HCT116 (cell line): ENCODE data around the gene GREM2. TPM values are rescaled to one million over a fixed set of nuclear protein-coding genes. Genes with fewer than 3 reads are reported as not detected.

Experiments used
- ATAC-seq: fragments of 200-7000 bp; cut with Tn5 transposase; 2 replicates; pipeline ENCODE4 v1.9.1; 2020; ENCODE audit warnings: mild to moderate bottlenecking, moderate library complexity
- BruUV-seq: library from RNA; stranded (reverse); fragments of 400-500 nt; replicated peaks from 2 replicates; lab custom pipeline; 2021; lab: Mats Ljungman, UMichigan
- CTCF ChIA-PET: fragments of 300-600 bp; sonication (Branson Sonifier 250); formaldehyde crosslinking; loops from one replicate; lab custom pipeline; 2021; ENCODE audit warnings: antibody characterized with exemption; lab: Charles Lee
- POLR2A ChIA-PET: fragments of 300-600, 350-600 bp; sonication (Branson Sonifier 250); formaldehyde crosslinking; loops from one replicate; lab custom pipeline; 2021; ENCODE audit warnings: antibody characterized with exemption; lab: Charles Lee
- RAD21 ChIA-PET, 2 experiments: fragments of 300-600 bp; sonication (Branson Sonifier 250); formaldehyde crosslinking; loops; one replicate each; lab custom pipeline; 2023; ENCODE audit warnings: low total read pairs in 2 of 2; ENCODE audit not compliant: uncharacterized antibody in 2 of 2, unreplicated experiment in 2 of 2, low non-redundant PET in 1 of 2; lab: Charles Lee
- DNase-seq: peaks from one replicate; pipeline ENCODE4 v3.0.0-alpha.2; 2010; ENCODE audit warnings: low read depth, low spot score
- H2AFZ ChIP-seq: fragments of 200-600 bp; shearing (Covaris generic), sonication (generic); 2 replicates; pipeline ENCODE4 v1.6.1; 2017; ENCODE audit warnings: low read depth, mixed run types, mixed read lengths, antibody characterized with exemption, low read length; ENCODE audit not compliant: poor library complexity, severe bottlenecking
- H3K27ac ChIP-seq: 2 replicates; pipeline ENCODE4 v1.5.1; 2012; ENCODE audit warnings: low read depth, low read length
- H3K27me3 ChIP-seq: fragments of 200-600 bp; sonication (generic); 2 replicates; pipeline ENCODE4 v1.6.1; 2016; ENCODE audit warnings: mixed run types, low read length, mixed read lengths; ENCODE audit not compliant: insufficient read depth
- H3K36me3 ChIP-seq, 2 experiments: fragments of 200-500 bp in 1 of 2; fragments of 200-600 bp in 1 of 2; sonication (Bioruptor generic) in 1 of 2; sonication (generic) in 1 of 2; 2 replicates each; pipeline versions ENCODE4 v1.5.1 to v1.6.1; 2014 to 2016; ENCODE audit warnings: low read length in 2 of 2, inconsistent platforms in 1 of 2, mixed read lengths in 1 of 2, mixed run types in 1 of 2; ENCODE audit not compliant: insufficient read depth in 2 of 2, control insufficient read depth in 1 of 2
- H3K4me1 ChIP-seq, 2 experiments: fragments of 200-600 bp in 1 of 2; sonication (generic) in 1 of 2; 2 replicates each; pipeline versions ENCODE4 v1.5.1 to v1.6.1; 2012 to 2017; ENCODE audit warnings: low read length in 2 of 2, inconsistent platforms in 1 of 2, mild to moderate bottlenecking in 1 of 2, mixed read lengths in 1 of 2, mixed run types in 1 of 2, moderate library complexity in 1 of 2; ENCODE audit not compliant: insufficient read depth in 2 of 2, control insufficient read depth in 1 of 2
- H3K4me2 ChIP-seq: fragments of 200-600 bp; sonication (generic); 2 replicates; pipeline ENCODE4 v1.6.1; 2017; ENCODE audit warnings: mixed run types, low read length, mixed read lengths
- H3K4me3 ChIP-seq, 2 experiments: fragments of 200-600 bp in 1 of 2; sonication (generic) in 1 of 2; replicated peaks in 1 of 2; 2 replicates each; pipeline ENCODE4 v1.5.1; 2011 to 2016; ENCODE audit warnings: low read length in 2 of 2, control low read depth in 1 of 2, low read depth in 1 of 2, mild to moderate bottlenecking in 1 of 2, mixed read lengths in 1 of 2, mixed run types in 1 of 2
- H3K79me2 ChIP-seq: fragments of 200-600 bp; sonication (generic); 2 replicates; pipeline ENCODE4 v1.6.1; 2017; ENCODE audit warnings: mild to moderate bottlenecking, mixed run types, low read length, moderate library complexity, mixed read lengths; ENCODE audit not compliant: insufficient read depth
- H3K9ac ChIP-seq: fragments of 200-600 bp; sonication (generic); 2 replicates; pipeline ENCODE4 v1.6.1; 2016; ENCODE audit warnings: low read length, mixed read lengths
- H3K9me2 ChIP-seq: fragments of 200-600 bp; sonication (generic), shearing (Covaris generic); 2 replicates; pipeline ENCODE4 v1.6.1; 2017; ENCODE audit warnings: mixed run types, mild to moderate bottlenecking, moderate library complexity; ENCODE audit not compliant: insufficient read depth
- H3K9me3 ChIP-seq, 2 experiments: fragments of 200-500 bp in 1 of 2; fragments of 200-600 bp in 1 of 2; sonication (Bioruptor generic) in 1 of 2; sonication (generic) in 1 of 2; 2 replicates each; pipeline ENCODE4 v1.6.1; 2014 to 2017; ENCODE audit warnings: low read length in 2 of 2, mixed read lengths in 2 of 2, inconsistent platforms in 1 of 2, low read depth in 1 of 2, mild to moderate bottlenecking in 1 of 2, mixed run types in 1 of 2, moderate library complexity in 1 of 2; ENCODE audit not compliant: control insufficient read depth in 1 of 2, insufficient read depth in 1 of 2
- H4K20me1 ChIP-seq: fragments of 200-600 bp; sonication (generic), shearing (Covaris generic); 2 replicates; pipeline ENCODE4 v1.6.1; 2017; ENCODE audit warnings: mixed run types, mild to moderate bottlenecking, moderate library complexity; ENCODE audit not compliant: insufficient read depth
- CEBPB ChIP-seq: IDR thresholded peaks from 2 replicates; pipeline ENCODE4 v1.6.1; 2012; ENCODE audit warnings: low read depth
- CTCF ChIP-seq, 3 experiments: fragments of 200-600 bp in 1 of 3; sonication (generic) in 1 of 3; IDR thresholded peaks in 2 of 3; conservative IDR thresholded peaks in 1 of 3; 2 replicates each; pipeline ENCODE4 v1.5.1; 2012 to 2017; ENCODE audit warnings: low read depth in 2 of 3, low read length in 2 of 3, antibody characterized with exemption in 1 of 3, borderline replicate concordance in 1 of 3, control low read depth in 1 of 3, mild to moderate bottlenecking in 1 of 3, mixed read lengths in 1 of 3, mixed run types in 1 of 3, moderate library complexity in 1 of 3; ENCODE audit not compliant: insufficient read depth in 1 of 3
- ELF1 ChIP-seq: IDR thresholded peaks from 2 replicates; pipeline ENCODE4 v1.6.1; 2012; ENCODE audit warnings: low read depth, borderline replicate concordance
- REST ChIP-seq: IDR thresholded peaks from 2 replicates; pipeline ENCODE4 v1.6.1; 2012; ENCODE audit warnings: low read depth
- ZFX ChIP-seq: fragments of 450-650 bp; IDR thresholded peaks from 2 replicates; pipeline ENCODE4 v1.6.1; 2017
- intact Hi-C: fragments of 100-400 bp; cut with micrococcal nuclease; formaldehyde crosslinking; loops from 2 replicates; pipeline ENCODE4 v1.10.0; 2022
- total RNA-seq: library from RNA; stranded (reverse); gene quantifications from one replicate; pipeline ENCODE4 v1.2.1, GENCODE V29; 2021; ENCODE audit not compliant: unreplicated experiment
- TF ChIP-seq, protein P1 (sequence below): IDR thresholded peaks from 2 replicates; pipeline ENCODE4 v1.6.1; 2012

GREM2 gene
- total RNA-seq, 1 experiment from 2014 or later, result not detected

DNA sequence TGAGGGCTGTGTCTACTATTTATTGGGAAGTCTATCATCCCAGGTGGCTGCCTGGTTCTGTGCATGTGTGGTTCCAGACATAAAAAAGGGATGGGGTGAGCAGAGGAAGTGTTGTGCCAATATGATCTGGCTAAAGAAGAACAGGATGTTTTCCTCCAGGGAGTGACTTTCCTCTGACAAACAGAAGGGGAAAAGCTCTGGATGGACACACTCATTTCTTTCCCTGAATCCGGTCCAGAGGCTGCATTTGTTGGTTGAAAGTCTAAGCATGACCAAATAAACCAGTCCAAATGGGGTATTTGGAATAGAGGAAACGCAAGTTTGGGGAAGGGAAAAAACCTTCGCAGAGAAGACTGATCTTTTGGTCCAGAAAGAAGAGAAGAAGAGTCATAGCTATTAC lies 12.7 kb downstream of the GREM2 start:
- ChIA-PET CTCF (no interaction called here), RAD21 (no interaction called here), POLR2A (no interaction called here)
- Histone ChIP-seq H3K4me1 (no peaks in the 10 kb centered on the region), H3K4me2 (no peak overlapping the region), H3K27me3 (no peaks in the 10 kb centered on the region), H3K79me2 (no peaks in the 10 kb centered on the region), H4K20me1 (no peaks in the 10 kb centered on the region), H3K9me2 (no peaks in the 10 kb centered on the region), H3K9ac (no peak overlapping the region), H3K9me3 (peaks cover 3 to 28% of the 10 kb centered on the region in 2 experiments; a peak in 2 of 4 replicates), H3K4me3 (no peak overlapping the region), H2AFZ (no peak overlapping the region), H3K36me3 (no peaks in the 10 kb centered on the region), H3K27ac (no peak overlapping the region)
- ATAC-seq, result no peak
- no peak for DNase-seq
- TF ChIP-seq ELF1 (no peak), REST (no peak), ZFX (no peak), CTCF (IDR thresholded peaks at IDR 0.05 in 2 of 3, conservative IDR thresholded peaks at IDR 0.05 in 1 of 3; ENCODE audit: borderline replicate concordance in 1 of 3, insufficient read depth in 1 of 3, low read depth in 2 of 3, low read length in 2 of 3) (no peak), CEBPB (no peak)
- TF ChIP-seq, protein P1, sequence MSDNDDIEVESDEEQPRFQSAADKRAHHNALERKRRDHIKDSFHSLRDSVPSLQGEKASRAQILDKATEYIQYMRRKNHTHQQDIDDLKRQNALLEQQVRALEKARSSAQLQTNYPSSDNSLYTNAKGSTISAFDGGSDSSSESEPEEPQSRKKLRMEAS, result no peak
- BruUV-seq, result no TSS peak
- intact Hi-C loops, result no loop called here
